Panc1 (cell line): Measurements from ENCODE around the gene CDS2.

Source experiments
- POLR2AphosphoS5 ChIP-seq: IDR thresholded peaks from 2 replicates; pipeline ENCODE4 v1.6.1; 2012; ENCODE audit warnings: mild to moderate bottlenecking, low read depth, low read length, moderate library complexity
- SIN3A ChIP-seq: IDR thresholded peaks from 2 replicates; pipeline ENCODE4 v1.6.1; 2012; ENCODE audit warnings: low read depth, mild to moderate bottlenecking, low read length, moderate library complexity, borderline replicate concordance; ENCODE audit not compliant: insufficient read depth
- TF ChIP-seq, protein P1 (sequence below): fragments of 450-650 bp; IDR thresholded peaks from 2 replicates; pipeline ENCODE4 v1.5.1; 2017; ENCODE audit warnings: mild to moderate bottlenecking
- TF ChIP-seq, protein P2 (sequence below), 2 experiments: IDR thresholded peaks; 2 replicates each; pipeline ENCODE4 v1.6.1; 2011 to 2012; ENCODE audit warnings: low read depth in 2 of 2, control low read depth in 1 of 2, low read length in 1 of 2, mild to moderate bottlenecking in 1 of 2, moderate library complexity in 1 of 2; ENCODE audit not compliant: insufficient read depth in 1 of 2

DNA sequence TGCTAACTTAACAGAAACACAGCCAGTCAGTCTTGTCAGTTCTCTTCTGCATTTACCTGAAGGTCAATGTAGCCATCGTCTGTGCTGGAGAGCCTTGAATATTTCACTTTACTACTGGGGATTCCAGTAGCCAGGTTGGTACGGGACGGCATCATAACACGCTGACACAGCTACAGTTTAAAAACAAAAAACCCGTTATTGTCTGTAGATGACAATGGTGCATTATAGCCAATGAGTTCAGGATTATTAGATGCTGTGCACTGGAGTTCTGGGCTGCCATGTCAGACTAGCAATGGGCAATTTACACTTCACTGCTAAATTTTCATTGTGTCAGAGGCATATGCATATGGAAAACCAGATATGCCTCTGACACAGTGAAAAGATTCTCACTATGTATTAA lies 17.5 kb upstream of the CDS2 start:
- no peak for TF ChIP-seq SIN3A
- TF ChIP-seq, protein P1, sequence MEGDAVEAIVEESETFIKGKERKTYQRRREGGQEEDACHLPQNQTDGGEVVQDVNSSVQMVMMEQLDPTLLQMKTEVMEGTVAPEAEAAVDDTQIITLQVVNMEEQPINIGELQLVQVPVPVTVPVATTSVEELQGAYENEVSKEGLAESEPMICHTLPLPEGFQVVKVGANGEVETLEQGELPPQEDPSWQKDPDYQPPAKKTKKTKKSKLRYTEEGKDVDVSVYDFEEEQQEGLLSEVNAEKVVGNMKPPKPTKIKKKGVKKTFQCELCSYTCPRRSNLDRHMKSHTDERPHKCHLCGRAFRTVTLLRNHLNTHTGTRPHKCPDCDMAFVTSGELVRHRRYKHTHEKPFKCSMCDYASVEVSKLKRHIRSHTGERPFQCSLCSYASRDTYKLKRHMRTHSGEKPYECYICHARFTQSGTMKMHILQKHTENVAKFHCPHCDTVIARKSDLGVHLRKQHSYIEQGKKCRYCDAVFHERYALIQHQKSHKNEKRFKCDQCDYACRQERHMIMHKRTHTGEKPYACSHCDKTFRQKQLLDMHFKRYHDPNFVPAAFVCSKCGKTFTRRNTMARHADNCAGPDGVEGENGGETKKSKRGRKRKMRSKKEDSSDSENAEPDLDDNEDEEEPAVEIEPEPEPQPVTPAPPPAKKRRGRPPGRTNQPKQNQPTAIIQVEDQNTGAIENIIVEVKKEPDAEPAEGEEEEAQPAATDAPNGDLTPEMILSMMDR, result no peak
- TF ChIP-seq POLR2AphosphoS5, result no peak
- TF ChIP-seq, protein P2, sequence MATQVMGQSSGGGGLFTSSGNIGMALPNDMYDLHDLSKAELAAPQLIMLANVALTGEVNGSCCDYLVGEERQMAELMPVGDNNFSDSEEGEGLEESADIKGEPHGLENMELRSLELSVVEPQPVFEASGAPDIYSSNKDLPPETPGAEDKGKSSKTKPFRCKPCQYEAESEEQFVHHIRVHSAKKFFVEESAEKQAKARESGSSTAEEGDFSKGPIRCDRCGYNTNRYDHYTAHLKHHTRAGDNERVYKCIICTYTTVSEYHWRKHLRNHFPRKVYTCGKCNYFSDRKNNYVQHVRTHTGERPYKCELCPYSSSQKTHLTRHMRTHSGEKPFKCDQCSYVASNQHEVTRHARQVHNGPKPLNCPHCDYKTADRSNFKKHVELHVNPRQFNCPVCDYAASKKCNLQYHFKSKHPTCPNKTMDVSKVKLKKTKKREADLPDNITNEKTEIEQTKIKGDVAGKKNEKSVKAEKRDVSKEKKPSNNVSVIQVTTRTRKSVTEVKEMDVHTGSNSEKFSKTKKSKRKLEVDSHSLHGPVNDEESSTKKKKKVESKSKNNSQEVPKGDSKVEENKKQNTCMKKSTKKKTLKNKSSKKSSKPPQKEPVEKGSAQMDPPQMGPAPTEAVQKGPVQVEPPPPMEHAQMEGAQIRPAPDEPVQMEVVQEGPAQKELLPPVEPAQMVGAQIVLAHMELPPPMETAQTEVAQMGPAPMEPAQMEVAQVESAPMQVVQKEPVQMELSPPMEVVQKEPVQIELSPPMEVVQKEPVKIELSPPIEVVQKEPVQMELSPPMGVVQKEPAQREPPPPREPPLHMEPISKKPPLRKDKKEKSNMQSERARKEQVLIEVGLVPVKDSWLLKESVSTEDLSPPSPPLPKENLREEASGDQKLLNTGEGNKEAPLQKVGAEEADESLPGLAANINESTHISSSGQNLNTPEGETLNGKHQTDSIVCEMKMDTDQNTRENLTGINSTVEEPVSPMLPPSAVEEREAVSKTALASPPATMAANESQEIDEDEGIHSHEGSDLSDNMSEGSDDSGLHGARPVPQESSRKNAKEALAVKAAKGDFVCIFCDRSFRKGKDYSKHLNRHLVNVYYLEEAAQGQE (IDR thresholded peaks at IDR 0.05; ENCODE audit: insufficient read depth in 1 of 2, low read depth in 2 of 2, low read length in 1 of 2), result no peak
